HepG2 (cell line): ENCODE data around the gene PRUNE1. TPM values are rescaled to one million over a fixed set of nuclear protein-coding genes. Genes with fewer than 3 reads are reported as not detected.
A peak's percentile ranks its signal among the peaks of the same experiment; 100 is the strongest.

Experiments used
- ATAC-seq: fragments of 200-7000 bp; cut with Tn5 transposase; 3 replicates; pipeline ENCODE4 v1.9.1; 2020; ENCODE audit warnings: mild to moderate bottlenecking, moderate library complexity
- BruUV-seq: library from RNA; stranded (reverse); fragments of 400-500 nt; replicated peaks from 2 replicates; lab custom pipeline; 2021; lab: Mats Ljungman, UMichigan
- CTCF ChIA-PET: fragments of 300-600 bp; formaldehyde crosslinking; extraction: SDS; loops from one replicate; lab custom pipeline; 2021; ENCODE audit warnings: low total read pairs, inconsistent platforms, low intra/inter-chr PET ratio; lab: Yijun Ruan, JAX
- POLR2A ChIA-PET: fragments of 350-600 bp; sonication (Branson Sonifier 250); formaldehyde crosslinking; loops from one replicate; lab custom pipeline; 2020; ENCODE audit warnings: antibody characterized with exemption, inconsistent platforms; lab: Yijun Ruan, JAX
- DNase-seq: peaks from one replicate; pipeline ENCODE4 v3.0.0-alpha.2; 2015; ENCODE audit warnings: low spot score
- FAIRE-seq: peaks from 3 replicates; lab custom pipeline; 2011; peaks lifted over from hg19 to GRCh38; lab: Jason Lieb, UNC
- H2AFZ ChIP-seq: one replicate; pipeline ENCODE4 v1.6.1; 2011; ENCODE audit warnings: low read length, inconsistent platforms
- H3K27ac ChIP-seq: fragments of 300-600 bp; 3 replicates; pipeline ENCODE4 v1.8.0; 2011; ENCODE audit warnings: mixed run types, mild to moderate bottlenecking, mixed read lengths, low read length, inconsistent platforms; ENCODE audit not compliant: insufficient read depth; ENCODE audit errors: extremely low read length
- H3K27me3 ChIP-seq, 2 experiments: fragments of 200-600 bp in 1 of 2; 2 replicates in 1 of 2; 3 replicates in 1 of 2; pipeline versions ENCODE4 v1.6.0 to v1.8.0; 2011; ENCODE audit warnings: low read length in 2 of 2, mild to moderate bottlenecking in 2 of 2, moderate library complexity in 2 of 2, inconsistent platforms in 1 of 2; ENCODE audit not compliant: insufficient read depth in 2 of 2, control insufficient read depth in 1 of 2
- H3K36me3 ChIP-seq, 2 experiments: fragments of 200-600 bp in 1 of 2; replicated peaks in 1 of 2; 2 replicates in 1 of 2; 3 replicates in 1 of 2; pipeline versions ENCODE4 v1.5.1 to v1.8.0; 2011; ENCODE audit warnings: low read length in 2 of 2, inconsistent platforms in 1 of 2; ENCODE audit not compliant: insufficient read depth in 2 of 2, control insufficient read depth in 1 of 2
- H3K4me1 ChIP-seq: 2 replicates; pipeline ENCODE4 v1.5.1; 2012; ENCODE audit warnings: low read length, inconsistent platforms; ENCODE audit not compliant: insufficient read depth
- H3K4me2 ChIP-seq: 2 replicates; pipeline ENCODE4 v1.6.0; 2011; ENCODE audit warnings: low read depth, low read length, inconsistent platforms
- H3K4me3 ChIP-seq, 3 experiments: fragments of 200-600 bp in 1 of 3; sonication (generic), shearing (Covaris generic) in 1 of 3; replicated peaks in 1 of 3; 2 replicates each; pipeline ENCODE4 v1.5.1; 2011 to 2016; ENCODE audit warnings: low read length in 3 of 3, inconsistent platforms in 2 of 3, low read depth in 2 of 3, mild to moderate bottlenecking in 2 of 3, control low read depth in 1 of 3, mixed read lengths in 1 of 3; ENCODE audit not compliant: insufficient read depth in 1 of 3
- H3K79me2 ChIP-seq: one replicate; pipeline ENCODE4 v1.6.1; 2011; ENCODE audit warnings: low read length, inconsistent platforms; ENCODE audit not compliant: insufficient read depth
- H3K9ac ChIP-seq: 2 replicates; pipeline ENCODE4 v1.6.0; 2011; ENCODE audit warnings: mild to moderate bottlenecking, low read depth, low read length, inconsistent platforms; ENCODE audit not compliant: insufficient read depth
- H3K9me3 ChIP-seq: 2 replicates; pipeline ENCODE4 v1.5.1; 2012; ENCODE audit warnings: mild to moderate bottlenecking, low read length
- H4K20me1 ChIP-seq: 2 replicates; pipeline ENCODE4 v1.6.0; 2011; ENCODE audit warnings: inconsistent platforms, mild to moderate bottlenecking, low read length, moderate library complexity; ENCODE audit not compliant: insufficient read depth
- AGO2 ChIP-seq: fragments of 200-400 bp; formaldehyde crosslinking; optimal IDR thresholded peaks from 2 replicates; pipeline ENCODE3; 2017; ENCODE audit warnings: mild to moderate bottlenecking, low read depth, low read length, moderate library complexity
- HNRNPL ChIP-seq: fragments of 200-400 bp; formaldehyde crosslinking; IDR thresholded peaks from 2 replicates; pipeline ENCODE4 v1.6.1; 2017; ENCODE audit warnings: mild to moderate bottlenecking, low read depth, low read length
- NFKBIZ ChIP-seq: IDR thresholded peaks from 2 replicates; pipeline ENCODE4 v1.6.1; 2018; ENCODE audit warnings: missing genetic modification reagents, missing compliant biosample characterization
- PAX8 ChIP-seq: sonication (generic); formaldehyde crosslinking; IDR thresholded peaks from 2 replicates; pipeline ENCODE4 v1.8.0; 2022; ENCODE audit warnings: mild to moderate bottlenecking, missing genetic modification reagents, borderline replicate concordance
- POLR2G ChIP-seq: fragments of 200-400 bp; formaldehyde crosslinking; IDR thresholded peaks from 2 replicates; pipeline ENCODE4 v1.6.1; 2018; ENCODE audit warnings: mild to moderate bottlenecking, low read depth, low read length, moderate library complexity
- RBAK ChIP-seq: sonication (generic); formaldehyde crosslinking; IDR thresholded peaks from 2 replicates; pipeline ENCODE4 v1.5.1; 2020; ENCODE audit warnings: mild to moderate bottlenecking, missing genetic modification reagents
- RBFOX2 ChIP-seq: fragments of 200-400 bp; formaldehyde crosslinking; IDR thresholded peaks from 2 replicates; pipeline ENCODE4 v1.6.1; 2017; ENCODE audit warnings: low read depth, mild to moderate bottlenecking, low read length
- TCF7 ChIP-seq: sonication (generic); IDR thresholded peaks from 2 replicates; pipeline ENCODE4 v1.6.1; 2016; ENCODE audit warnings: antibody characterized with exemption, low read depth
- TEF ChIP-seq: sonication (generic); formaldehyde crosslinking; IDR thresholded peaks from 2 replicates; pipeline ENCODE4 v1.5.0; 2020; ENCODE audit warnings: missing genetic modification reagents
- ZNF333 ChIP-seq: sonication (generic); formaldehyde crosslinking; IDR thresholded peaks from 2 replicates; pipeline ENCODE4 v1.4.0; 2020; ENCODE audit warnings: mild to moderate bottlenecking, missing genetic modification reagents, borderline replicate concordance
- ZNF678 ChIP-seq: sonication (generic); formaldehyde crosslinking; IDR thresholded peaks from 2 replicates; pipeline ENCODE4 v1.4.0; 2020; ENCODE audit warnings: mild to moderate bottlenecking, missing genetic modification reagents
- ZNF790 ChIP-seq: sonication (generic); formaldehyde crosslinking; IDR thresholded peaks from 2 replicates; pipeline ENCODE4 v1.8.0; 2022; ENCODE audit warnings: missing genetic modification reagents, mild to moderate bottlenecking, borderline replicate concordance
- WGBS: methylation state at CpG from one replicate; pipeline ENCODE4 v1.1.6; 2017; ENCODE audit warnings: low lambda C conversion rate; 5-methylcytosine and 5-hydroxymethylcytosine counted together
- in situ Hi-C: cut with HindIII; loops from 2 replicates; pipeline ENCODE4 v1.10.0; 2017; ENCODE audit warnings: low pct_unique_long_range_greater_than_20kb; ENCODE audit not compliant: extremely low pct_ligation_motif_present
- intact Hi-C: fragments of 100-400 bp; cut with micrococcal nuclease; formaldehyde crosslinking; loops from one replicate; pipeline ENCODE4 v1.10.0; 2022; ENCODE audit not compliant: unreplicated experiment
- polyA plus RNA-seq, 8 experiments: library from polyadenylated mRNA; depleted of rRNA in 3 of 8; stranded (reverse) in 7 of 8; unstranded in 1 of 8; fragments of >200 nt; fragmentation: Illumina TruSeq in 4 of 8; extraction: Trizol in 4 of 8; gene quantifications; 2 replicates each; pipeline versions ENCODE4 v1.2.1 to v1.2.3, GENCODE V29; 2011 to 2016; ENCODE audit warnings: low read depth in 4 of 8, missing spikeins in 1 of 8, mixed read lengths in 1 of 8; ENCODE audit not compliant: insufficient read depth in 1 of 8
- total RNA-seq, 5 experiments: library from RNA; depleted of rRNA; stranded (reverse); fragments of >200 nt; fragmentation: Illumina TruSeq; extraction: Trizol; gene quantifications; 2 replicates each; pipeline ENCODE4 v1.2.3, GENCODE V29; 2016; ENCODE audit warnings: low read depth in 1 of 5

The PRUNE1 gene
- total and polyA plus RNA-seq, 2 of the 13 experiments (the other 11 are each of a cell fraction or from before 2014, with no cell fraction given): 19.0 to 31.9 TPM

GRCh38 chr1:150966011-150966410 is 42.2 kb upstream of the PRUNE1 start:
- Histone ChIP-seq H3K4me1 (peaks cover 39% of the 10 kb centered on the region), H3K36me3 (peaks cover 39 to 75% of the 10 kb centered on the region in 2 experiments), H3K27ac (peak overlapping the region; percentile 24), H3K4me3 (no peak overlapping the region), H3K4me2 (no peak overlapping the region), H3K79me2 (peaks cover 29% of the 10 kb centered on the region), H3K9me3 (no peaks in the 10 kb centered on the region), H4K20me1 (peaks cover 28% of the 10 kb centered on the region), H3K27me3 (no peaks in the 10 kb centered on the region), H2AFZ (no peak overlapping the region), H3K9ac (no peak overlapping the region)
- no peak for TF ChIP-seq HNRNPL
- no peak for TF ChIP-seq PAX8 (CRISPR knock-in tag)
- TF ChIP-seq NFKBIZ: no peak
- TF ChIP-seq RBFOX2: peak; percentile 3; the same call in 1 of the 2 replicates
- FAIRE-seq: no peak
- in situ Hi-C loops: no loop called here
- ChIA-PET POLR2A (interaction anchor here (0.9 to 2.4 kb wide), 4 partner anchors 9 to 16 kb away, joined by 3 to 12 read pairs (median 4); partner anchors contain the start of genes ANXA9 and CERS2), CTCF (no interaction called here)
- BruUV-seq: TSS peak; percentile 39
- intact Hi-C loops: no loop called here
- ATAC-seq: no peak
- 94% methylated on average over 6 of the region's 6 CpGs for WGBS
- DNase-seq: no peak

- H3K4me1 ChIP-seq: peaks cover 45% of the 10 kb centered on the region
- H3K27ac ChIP-seq: peak overlapping the region; percentile 30
- DNase-seq (no peak), ATAC-seq (no peak), FAIRE-seq (no peak)
- intact Hi-C loops: no loop called here
- POLR2A ChIA-PET: interaction anchor here (1.6 kb wide), 1 partner anchor 35 kb away, joined by 3 read pairs; no protein-coding TSS in a partner anchor
- H3K79me2 ChIP-seq: peaks cover 43% of the 10 kb centered on the region
- H3K9me3 ChIP-seq: no peaks in the 10 kb centered on the region
- TF ChIP-seq TEF (CRISPR knock-in tag) (no peak), POLR2G (peak; percentile 20; the same call in 1 of the 2 replicates), ZNF333 (CRISPR knock-in tag) (no peak), RBFOX2 (0 out of 2 replicates have a peak, but pooled peaks have one; percentile 32), RBAK (CRISPR knock-in tag) (no peak), AGO2 (peak; percentile 50), ZNF678 (no peak), TCF7 (no peak), ZNF790 (0 out of 2 replicates have a peak, but pooled peaks have one; percentile 32)
- CTCF ChIA-PET: no interaction called here
- H3K4me2 ChIP-seq: no peak overlapping the region
- in situ Hi-C loops: no loop called here
- no peak overlapping the region for H2AFZ ChIP-seq
- BruUV-seq: no TSS peak
- peaks cover 29% of the 10 kb centered on the region for H4K20me1 ChIP-seq
- WGBS: 97% methylated on average over 13 of the region's 13 CpGs
- peaks cover 35 to 60% of the 10 kb centered on the region in 2 experiments for H3K36me3 ChIP-seq
- no peak overlapping the region for H3K4me3 ChIP-seq
- no peaks in the 10 kb centered on the region for H3K27me3 ChIP-seq
- no peak overlapping the region for H3K9ac ChIP-seq
Observed at GRCh38 chr1:150967936-150968335, 40.3 kb upstream of the PRUNE1 start.
